GM18499 (cell line): ENCODE measurements around the gene FAM216B.

Experiments
- ATAC-seq: cut with Tn5 transposase; IDR thresholded peaks from one replicate; pipeline ENCODE4 v1.9.1; 2021; ENCODE audit warnings: moderate number of reproducible peaks; ENCODE audit not compliant: insufficient read depth, unreplicated experiment

The FAM216B gene

DNA sequence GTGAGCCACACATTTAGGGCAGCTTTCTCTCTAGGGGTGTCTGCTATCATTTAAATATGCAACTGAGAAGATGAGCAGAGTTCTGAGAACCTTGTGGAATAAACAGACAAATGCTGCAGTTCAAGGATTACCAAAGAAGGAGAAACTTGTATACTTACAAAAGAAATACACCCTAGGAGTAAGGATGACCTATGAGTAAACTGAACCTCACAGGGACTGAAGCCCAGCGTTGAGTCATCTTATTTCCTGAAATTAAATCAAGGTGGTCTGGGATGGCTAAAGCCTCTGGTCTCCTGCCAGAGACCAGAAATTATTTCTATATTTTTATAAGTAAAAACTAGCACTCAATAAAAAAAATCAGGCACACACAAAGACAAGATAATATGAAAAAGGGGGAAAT is 40.1 kb downstream of the FAM216B start:
- ATAC-seq: no peak

DNA sequence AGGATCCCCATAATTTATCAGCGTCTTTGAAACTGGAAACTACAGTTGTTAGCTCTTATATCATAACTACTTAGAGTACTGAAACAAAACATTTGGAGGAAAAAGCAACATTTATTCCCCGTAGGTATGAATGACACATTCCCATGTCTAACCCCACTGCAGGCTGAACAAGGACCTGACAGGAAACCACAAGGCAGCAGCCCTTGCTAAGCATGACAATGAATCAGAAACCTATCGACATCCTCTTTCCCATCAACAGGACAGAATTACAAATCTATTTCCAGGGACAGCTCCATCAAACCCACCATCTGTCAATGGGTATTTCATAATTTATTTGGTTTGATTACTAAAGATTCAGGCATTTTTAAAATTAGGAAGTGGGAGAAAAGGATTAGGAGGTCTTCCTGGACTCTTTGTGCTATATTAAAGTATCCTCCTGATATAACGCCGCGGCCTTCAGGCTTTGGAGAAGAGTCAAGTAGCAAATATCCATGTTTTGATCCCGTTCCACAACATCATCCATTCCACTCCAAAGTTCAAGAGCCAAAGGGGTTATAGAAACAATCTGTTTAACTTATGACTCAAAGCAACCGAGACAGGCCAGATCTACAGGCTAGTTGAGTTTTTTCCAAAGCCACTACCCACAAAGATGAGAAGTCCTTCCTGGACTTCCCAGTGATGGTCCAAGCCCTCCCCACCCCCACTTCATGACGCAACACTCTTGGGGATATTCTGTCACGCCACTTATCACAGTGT is 51.1 kb downstream of the FAM216B start:
- no peak for ATAC-seq

DNA sequence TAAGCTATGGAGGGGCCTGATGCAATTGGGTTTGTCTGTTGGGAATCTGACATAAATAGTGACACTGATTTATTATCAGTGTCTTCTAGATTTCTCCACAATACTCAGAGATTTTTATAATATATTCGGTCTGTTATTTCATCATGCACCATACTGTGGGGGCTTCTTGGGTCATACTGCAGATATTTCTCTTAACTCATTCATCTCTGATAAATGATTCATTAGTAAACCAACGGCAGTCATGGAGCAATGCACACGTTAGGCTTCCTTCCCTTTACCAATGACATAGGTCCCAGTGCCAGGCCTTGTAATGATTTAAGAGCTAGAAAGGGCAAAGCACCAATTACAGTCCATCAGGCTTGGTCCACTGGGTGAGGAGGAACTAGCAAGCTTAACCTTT is 53.6 kb downstream of the FAM216B start:
- ATAC-seq: no peak

DNA sequence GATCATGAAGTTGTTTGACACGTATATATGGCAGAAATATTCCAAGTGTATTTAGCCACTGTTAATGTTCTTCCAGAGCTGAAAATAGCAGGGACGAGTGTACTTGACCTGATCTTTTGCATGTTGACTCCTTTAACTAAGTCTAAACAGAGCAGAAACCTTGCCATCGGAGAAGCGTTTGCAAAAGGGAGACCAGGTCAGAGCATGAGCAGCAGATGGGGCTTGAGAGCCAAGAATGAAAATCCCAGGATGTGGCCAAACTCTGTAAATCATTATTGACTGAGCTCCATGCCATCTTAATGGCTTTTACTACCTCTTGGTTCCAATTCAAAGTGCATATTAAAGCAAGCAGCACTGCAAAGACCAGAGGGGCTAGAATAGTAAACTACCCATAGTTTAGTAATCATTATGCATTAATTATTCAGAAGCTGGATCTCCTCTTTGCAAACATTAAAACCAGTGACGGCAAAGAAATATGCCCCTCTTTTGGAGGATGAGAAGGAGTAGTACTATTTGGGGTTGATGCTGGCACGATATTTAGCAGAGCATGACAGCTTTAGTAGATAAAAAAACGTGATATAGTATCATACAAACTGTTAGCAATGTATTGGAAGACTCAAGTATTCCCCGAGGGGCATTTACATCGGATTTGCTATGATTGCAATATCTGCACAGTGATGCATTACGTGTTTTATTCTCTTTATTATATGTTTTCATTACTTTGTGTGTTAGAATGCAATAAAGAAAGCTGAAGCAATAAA is 55.7 kb downstream of the FAM216B start:
- ATAC-seq: no peak
